NCI-H2196 (cell line): ENCODE measurements around the gene ZMYND10.

ENCODE experiments used
- DNase-seq: peaks from one replicate; lab custom pipeline; 2025; ENCODE audit not compliant: unreplicated experiment; lab: John Stamatoyannopoulos, UW

ZMYND10 gene

GRCh38 chr3:50304601-50305000, 40.9 kb downstream of the ZMYND10 start:
- no peak for DNase-seq

- peak; percentile 5 for DNase-seq
Measured at GRCh38 chr3:50303013-50303815, 42.3 kb downstream of the ZMYND10 start, which contains the start of gene HYAL1. Gene HYAL1 (minus strand): TSS chr3:50303574. CDS start chr3:50302956, 618 bp downstream.

GRCh38 chr3:50302095-50303012, 43.2 kb downstream of the ZMYND10 start:
- DNase-seq, result no peak

- no peak for DNase-seq
Measured at GRCh38 chr3:50300681-50301254, 44.8 kb downstream of the ZMYND10 start.

GRCh38 chr3:50299929-50300680, 45.4 kb downstream of the ZMYND10 start:
- DNase-seq, result no peak

GRCh38 chr3:50299638-50299928, 45.9 kb downstream of the ZMYND10 start:
- DNase-seq, result no peak

GRCh38 chr3:50298836-50299637, 46.5 kb downstream of the ZMYND10 start, which contains the start of the genes HYAL3 and NAA80:
Gene HYAL3 (minus strand): TSS chr3:50299405. CDS start chr3:50295602, 3,803 bp downstream.
Gene NAA80 (minus strand): TSS chr3:50299405. CDS start chr3:50297463, 1,942 bp downstream.
- peak; percentile 92 for DNase-seq

- no peak for DNase-seq
Measured at GRCh38 chr3:50297896-50298725, 47.4 kb downstream of the ZMYND10 start.

- DNase-seq, result no peak
Measured at GRCh38 chr3:50297384-50297775, 48.2 kb downstream of the ZMYND10 start.

- no peak for DNase-seq
Measured at GRCh38 chr3:50296721-50297383, 48.7 kb downstream of the ZMYND10 start.

- no peak for DNase-seq
Measured at GRCh38 chr3:50295553-50296431, 49.7 kb downstream of the ZMYND10 start.

GRCh38 chr3:50294492-50295403, 50.8 kb downstream of the ZMYND10 start:
- DNase-seq, result no peak

- DNase-seq, result no peak
Measured at GRCh38 chr3:50294089-50294488, 51.4 kb downstream of the ZMYND10 start.

GRCh38 chr3:50293079-50293801, 52.3 kb downstream of the ZMYND10 start:
- no peak for DNase-seq

- DNase-seq, result peak; percentile 88
Measured at GRCh38 chr3:50292159-50293078, 53.1 kb downstream of the ZMYND10 start, which contains the start of gene IFRD2. Gene IFRD2 (minus strand): TSS chr3:50292429. CDS start chr3:50292274, 155 bp downstream.
